Kidney epithelial cell (primary cell): ENCODE measurements around the gene AQP12B. TPM values are rescaled to one million over a fixed set of nuclear protein-coding genes. Genes with fewer than 3 reads are reported as not detected.

Source experiments
- DNase-seq: peaks from one replicate; pipeline ENCODE4 v3.0.0-alpha.2; 2010; ENCODE audit warnings: low read depth
- H3K27me3 ChIP-seq: 2 replicates; pipeline ENCODE4 v1.6.0; 2011; ENCODE audit warnings: low read length; ENCODE audit not compliant: control insufficient read depth, insufficient read depth
- H3K36me3 ChIP-seq: 2 replicates; pipeline ENCODE4 v1.5.1; 2011; ENCODE audit warnings: low read length; ENCODE audit not compliant: control insufficient read depth, insufficient read depth
- H3K4me3 ChIP-seq: 2 replicates; pipeline ENCODE4 v1.5.1; 2011; ENCODE audit warnings: low read depth, mild to moderate bottlenecking, control low read depth, low read length
- total RNA-seq: library from RNA; depleted of rRNA; stranded (reverse); fragments of >200 nt; gene quantifications from 2 replicates; pipeline ENCODE4 v1.2.3, GENCODE V29; 2015
- TF ChIP-seq, protein P1 (sequence below): IDR thresholded peaks from 2 replicates; pipeline ENCODE4 v1.5.1; 2011; ENCODE audit warnings: mild to moderate bottlenecking, moderate library complexity, low read length, control low read depth, inconsistent platforms; ENCODE audit not compliant: insufficient read depth, poor library complexity, severe bottlenecking

Gene AQP12B
- total RNA-seq, 1 donor from 2014 or later = not detected

DNA sequence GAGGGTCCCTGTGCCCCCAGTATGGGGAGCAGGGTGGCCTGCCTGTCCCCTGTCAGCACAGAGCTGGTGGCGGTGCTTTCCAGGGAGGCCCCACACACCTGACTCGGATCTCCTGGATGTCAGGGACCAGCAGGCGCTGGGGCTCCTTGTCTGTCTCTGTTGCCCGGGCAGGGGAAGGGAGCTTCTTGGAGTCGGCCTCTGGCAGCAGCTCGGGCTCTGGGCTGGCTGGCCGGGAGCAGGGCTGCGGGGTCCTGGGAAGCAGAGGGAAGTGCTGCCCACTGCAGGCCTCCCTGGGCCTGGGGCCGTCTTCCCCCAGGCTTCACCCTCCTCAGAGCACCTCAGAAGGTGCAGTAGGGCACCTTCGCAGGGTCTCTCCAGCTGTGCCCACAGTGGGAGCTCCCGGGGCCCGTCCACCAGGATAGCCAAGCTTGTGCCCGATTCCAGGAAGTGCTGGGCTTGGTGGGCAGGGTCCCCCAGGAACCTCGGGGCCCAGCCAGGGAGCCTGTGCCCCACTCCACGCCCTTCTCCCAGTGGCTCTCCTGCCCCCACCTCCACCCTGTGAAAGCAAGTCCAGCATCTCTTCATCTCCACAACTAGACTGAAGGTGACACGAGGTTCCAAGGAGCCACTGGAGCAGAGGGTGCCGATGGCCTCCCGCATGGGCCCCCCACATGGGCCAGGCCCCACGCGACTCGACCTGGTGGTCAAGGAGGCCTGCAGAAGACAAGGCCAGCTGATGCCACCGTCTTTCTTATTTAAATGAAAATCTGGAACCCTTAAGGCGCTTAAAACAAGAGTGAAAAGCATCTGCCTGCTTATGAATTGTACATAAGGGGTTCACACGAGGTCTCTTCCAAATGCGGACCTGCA lies 37.2 kb upstream of the AQP12B start:
- H3K4me3 ChIP-seq = no peak overlapping the region
- H3K36me3 ChIP-seq = no peaks in the 10 kb centered on the region
- no peak for DNase-seq
- no peaks in the 10 kb centered on the region for H3K27me3 ChIP-seq
- TF ChIP-seq, protein P1, sequence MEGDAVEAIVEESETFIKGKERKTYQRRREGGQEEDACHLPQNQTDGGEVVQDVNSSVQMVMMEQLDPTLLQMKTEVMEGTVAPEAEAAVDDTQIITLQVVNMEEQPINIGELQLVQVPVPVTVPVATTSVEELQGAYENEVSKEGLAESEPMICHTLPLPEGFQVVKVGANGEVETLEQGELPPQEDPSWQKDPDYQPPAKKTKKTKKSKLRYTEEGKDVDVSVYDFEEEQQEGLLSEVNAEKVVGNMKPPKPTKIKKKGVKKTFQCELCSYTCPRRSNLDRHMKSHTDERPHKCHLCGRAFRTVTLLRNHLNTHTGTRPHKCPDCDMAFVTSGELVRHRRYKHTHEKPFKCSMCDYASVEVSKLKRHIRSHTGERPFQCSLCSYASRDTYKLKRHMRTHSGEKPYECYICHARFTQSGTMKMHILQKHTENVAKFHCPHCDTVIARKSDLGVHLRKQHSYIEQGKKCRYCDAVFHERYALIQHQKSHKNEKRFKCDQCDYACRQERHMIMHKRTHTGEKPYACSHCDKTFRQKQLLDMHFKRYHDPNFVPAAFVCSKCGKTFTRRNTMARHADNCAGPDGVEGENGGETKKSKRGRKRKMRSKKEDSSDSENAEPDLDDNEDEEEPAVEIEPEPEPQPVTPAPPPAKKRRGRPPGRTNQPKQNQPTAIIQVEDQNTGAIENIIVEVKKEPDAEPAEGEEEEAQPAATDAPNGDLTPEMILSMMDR = no peak

DNA sequence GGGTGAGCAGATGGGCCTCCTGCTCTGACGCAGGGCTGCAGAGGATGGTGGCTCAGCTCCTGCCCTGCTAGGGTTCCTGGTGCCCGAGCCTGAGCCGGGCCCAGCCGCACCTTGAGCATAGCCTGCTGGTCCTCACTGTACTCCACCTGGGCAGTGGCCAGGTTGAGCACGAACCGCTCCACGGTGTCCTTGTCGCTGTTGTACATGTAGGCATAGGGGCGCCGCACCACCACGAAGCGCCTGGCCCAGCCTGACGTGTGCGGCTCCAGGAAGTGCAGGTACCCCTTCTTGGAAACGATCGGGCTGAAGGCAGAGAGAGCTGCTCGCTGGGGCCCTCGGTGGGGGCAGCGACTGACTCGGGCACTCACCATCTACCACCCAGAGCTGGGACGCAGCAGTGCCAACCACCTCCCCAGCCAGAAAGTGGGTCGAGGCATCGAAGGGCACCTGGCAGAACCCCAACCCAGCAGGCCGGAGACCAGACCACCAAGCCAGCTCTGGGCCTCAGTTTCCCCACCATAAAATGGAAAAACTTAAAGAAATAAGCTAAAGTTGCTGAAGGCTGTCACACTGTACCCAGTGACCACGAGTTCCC lies 36.3 kb upstream of the AQP12B start:
- H3K4me3 ChIP-seq = no peak overlapping the region
- no peaks in the 10 kb centered on the region for H3K36me3 ChIP-seq
- TF ChIP-seq, protein P1 = no peak
- peaks cover 2% of the 10 kb centered on the region for H3K27me3 ChIP-seq
- no peak for DNase-seq

DNA sequence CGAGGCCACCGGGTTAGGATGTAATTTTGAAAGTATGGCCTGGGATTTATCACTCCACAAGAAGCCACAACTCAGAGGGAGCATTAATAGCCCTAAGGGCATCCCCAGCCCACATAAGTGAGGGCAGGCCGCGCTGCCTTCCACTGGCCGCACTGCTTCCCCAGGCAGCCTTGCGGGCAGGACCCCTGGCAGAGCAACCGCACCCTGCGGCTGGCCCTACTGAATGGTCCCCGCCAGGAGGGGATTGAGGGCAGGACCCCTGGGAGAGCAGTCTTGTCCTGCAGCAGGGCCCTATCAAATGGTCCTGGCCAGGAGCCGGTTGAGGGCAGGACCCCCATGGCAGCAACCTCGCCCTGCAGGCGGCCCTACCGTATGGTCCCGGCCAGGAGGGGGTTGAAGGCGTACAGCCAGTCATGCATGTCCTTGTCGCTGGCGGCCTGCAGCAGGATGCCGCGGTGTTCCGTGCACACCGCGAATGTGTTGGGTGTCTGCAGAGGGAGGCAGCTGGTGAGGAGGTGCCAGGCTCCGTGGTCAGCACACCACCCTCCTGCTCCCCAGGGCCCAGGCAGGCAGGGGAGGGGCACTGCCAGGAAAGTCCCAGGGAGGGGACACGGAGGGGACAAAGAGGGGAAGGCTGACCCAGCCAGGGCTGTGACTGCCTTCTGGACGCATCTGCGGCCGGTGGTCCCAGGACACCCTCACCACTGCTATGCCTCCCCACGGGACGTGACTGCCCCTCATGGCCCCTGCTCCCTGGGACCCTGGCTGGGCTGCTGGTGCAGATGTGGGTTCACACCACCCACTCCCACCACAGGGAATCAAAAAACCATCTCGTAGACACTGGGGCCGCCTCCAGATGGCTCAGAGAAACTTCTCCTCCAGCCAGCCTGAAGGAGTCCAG lies 35.2 kb upstream of the AQP12B start:
- Histone ChIP-seq H3K4me3 (no peak overlapping the region), H3K36me3 (no peaks in the 10 kb centered on the region), H3K27me3 (peaks cover 2% of the 10 kb centered on the region)
- DNase-seq = no peak
- TF ChIP-seq, protein P1 = no peak

DNA sequence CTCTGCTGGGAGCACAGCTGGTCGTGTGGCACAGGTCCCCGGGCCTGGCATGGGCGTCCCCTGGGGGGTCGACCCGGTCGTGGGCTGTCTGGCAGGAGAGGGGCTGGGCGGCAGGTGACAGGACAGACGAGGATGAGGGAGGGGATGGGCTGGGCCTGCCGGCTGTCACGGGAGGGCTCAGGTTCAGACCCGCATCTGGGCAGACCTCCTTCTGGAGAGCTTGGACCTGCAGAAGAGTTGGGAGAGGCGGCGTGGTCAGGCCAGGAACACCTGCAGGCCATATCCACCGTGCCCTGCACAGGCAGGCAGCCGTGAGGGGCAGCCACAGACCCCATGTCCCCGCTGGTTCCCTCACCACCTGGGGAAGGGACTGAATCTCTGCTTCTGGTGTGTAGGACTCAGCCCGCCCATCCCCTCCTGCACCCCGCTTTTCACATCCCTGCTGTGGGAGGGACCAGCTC lies 34.5 kb upstream of the AQP12B start:
- Histone ChIP-seq H3K4me3 (no peak overlapping the region), H3K27me3 (peaks cover 2% of the 10 kb centered on the region), H3K36me3 (no peaks in the 10 kb centered on the region)
- no peak for DNase-seq
- TF ChIP-seq, protein P1 = no peak

DNA sequence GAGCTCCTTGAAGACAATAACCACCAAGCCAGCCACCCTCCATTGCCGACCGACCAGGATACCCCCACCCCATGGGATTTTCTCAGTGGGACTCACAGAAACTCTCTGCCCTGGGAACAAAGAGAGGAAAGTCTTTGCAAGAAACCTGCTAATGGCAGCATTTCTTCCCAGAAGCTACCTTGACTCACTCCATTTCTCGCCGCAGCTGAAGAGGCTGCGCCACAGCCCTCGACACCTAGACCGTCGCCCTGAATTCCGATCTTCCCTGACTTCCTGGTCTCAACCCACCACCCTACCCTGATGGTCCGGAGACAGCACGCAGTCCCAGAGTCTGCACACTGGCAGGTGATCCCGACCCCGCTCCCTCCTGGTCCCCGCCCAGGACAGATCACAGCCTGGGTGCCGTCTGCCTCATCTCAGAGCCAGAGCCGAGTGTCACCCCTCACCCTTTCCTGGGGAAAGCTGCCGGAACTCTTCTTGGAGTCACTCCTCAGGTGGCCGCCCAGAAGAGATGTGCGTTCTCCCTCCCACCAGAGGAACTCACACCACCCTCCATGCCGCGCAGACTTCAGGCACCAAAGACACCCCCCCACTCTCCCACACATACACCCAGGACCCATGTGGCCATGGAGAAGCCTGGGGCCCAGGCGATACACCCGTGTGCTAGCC lies 33.6 kb upstream of the AQP12B start:
- Histone ChIP-seq H3K36me3 (no peaks in the 10 kb centered on the region), H3K4me3 (no peak overlapping the region), H3K27me3 (peaks cover 5% of the 10 kb centered on the region)
- DNase-seq = no peak
- TF ChIP-seq, protein P1 = no peak
